BE2C (cell line): Measurements from ENCODE around the gene C19orf25.

Source experiments
- DNase-seq: peaks from one replicate; pipeline ENCODE4 v3.0.0-alpha.2; 2020
- H3K27me3 ChIP-seq: fragments of 250-450 bp; sonication (Bioruptor Pico); 2 replicates; pipeline ENCODE4 v1.5.1; 2020; ENCODE audit warnings: mild to moderate bottlenecking
- H3K36me3 ChIP-seq: fragments of 250-450 bp; sonication (Bioruptor Pico); 2 replicates; pipeline ENCODE4 v1.5.1; 2020; ENCODE audit warnings: mild to moderate bottlenecking
- H3K4me1 ChIP-seq: fragments of 250-450 bp; sonication (Bioruptor Pico); 2 replicates; pipeline ENCODE4 v1.5.1; 2020
- H3K4me3 ChIP-seq: 2 replicates; pipeline ENCODE4 v1.5.1; 2011; ENCODE audit warnings: low read depth, low read length
- H3K9me3 ChIP-seq: fragments of 250-450 bp; sonication (Bioruptor Pico); 2 replicates; pipeline ENCODE4 v1.5.1; 2020
- CTCF ChIP-seq: IDR thresholded peaks from 2 replicates; pipeline ENCODE4 v1.5.1; 2012; ENCODE audit warnings: mild to moderate bottlenecking, low read depth, low read length

C19orf25 gene

GRCh38 chr19:1488282-1488601 is 9.2 kb upstream of the C19orf25 start:
- no peaks in the 10 kb centered on the region for H3K4me1 ChIP-seq
- no peaks in the 10 kb centered on the region for H3K9me3 ChIP-seq
- H3K27me3 ChIP-seq, result no peaks in the 10 kb centered on the region
- no peak for TF ChIP-seq CTCF
- H3K4me3 ChIP-seq, result no peak overlapping the region
- no peaks in the 10 kb centered on the region for H3K36me3 ChIP-seq
- no peak for DNase-seq

GRCh38 chr19:1487576-1488281 is 8.7 kb upstream of the C19orf25 start:
- no peaks in the 10 kb centered on the region for H3K9me3 ChIP-seq
- H3K27me3 ChIP-seq, result no peaks in the 10 kb centered on the region
- DNase-seq, result no peak
- H3K4me3 ChIP-seq, result no peak overlapping the region
- H3K36me3 ChIP-seq, result no peaks in the 10 kb centered on the region
- no peaks in the 10 kb centered on the region for H3K4me1 ChIP-seq
- no peak for TF ChIP-seq CTCF

- DNase-seq, result no peak
- Histone ChIP-seq H3K4me1 (no peaks in the 10 kb centered on the region), H3K36me3 (no peaks in the 10 kb centered on the region), H3K9me3 (no peaks in the 10 kb centered on the region), H3K27me3 (no peaks in the 10 kb centered on the region), H3K4me3 (no peak overlapping the region)
- TF ChIP-seq CTCF, result no peak
Observed at GRCh38 chr19:1486720-1487575, 7.9 kb upstream of the C19orf25 start.

GRCh38 chr19:1483979-1484428 is 5.0 kb upstream of the C19orf25 start:
- no peak for TF ChIP-seq CTCF
- Histone ChIP-seq H3K4me1 (no peaks in the 10 kb centered on the region), H3K4me3 (no peak overlapping the region), H3K9me3 (no peaks in the 10 kb centered on the region), H3K27me3 (no peaks in the 10 kb centered on the region), H3K36me3 (no peaks in the 10 kb centered on the region)
- DNase-seq, result no peak

GRCh38 chr19:1483131-1483978 is 4.3 kb upstream of the C19orf25 start:
- DNase-seq, result no peak
- no peak for TF ChIP-seq CTCF
- no peaks in the 10 kb centered on the region for H3K27me3 ChIP-seq
- no peaks in the 10 kb centered on the region for H3K4me1 ChIP-seq
- H3K9me3 ChIP-seq, result no peaks in the 10 kb centered on the region
- H3K36me3 ChIP-seq, result no peaks in the 10 kb centered on the region
- no peak overlapping the region for H3K4me3 ChIP-seq
